Stimulated activated naive CD4-positive, alpha-beta T cell (primary cell): ENCODE measurements around the gene DOCK9.

Experiments used
- DNase-seq, 6 experiments: peaks; one replicate each; lab custom pipeline; 2025; lab: John Stamatoyannopoulos, UW

DOCK9 gene

GRCh38 chr13:98886587-98887230, 91.2 kb downstream of the DOCK9 start:
- no peak for DNase-seq

DNA sequence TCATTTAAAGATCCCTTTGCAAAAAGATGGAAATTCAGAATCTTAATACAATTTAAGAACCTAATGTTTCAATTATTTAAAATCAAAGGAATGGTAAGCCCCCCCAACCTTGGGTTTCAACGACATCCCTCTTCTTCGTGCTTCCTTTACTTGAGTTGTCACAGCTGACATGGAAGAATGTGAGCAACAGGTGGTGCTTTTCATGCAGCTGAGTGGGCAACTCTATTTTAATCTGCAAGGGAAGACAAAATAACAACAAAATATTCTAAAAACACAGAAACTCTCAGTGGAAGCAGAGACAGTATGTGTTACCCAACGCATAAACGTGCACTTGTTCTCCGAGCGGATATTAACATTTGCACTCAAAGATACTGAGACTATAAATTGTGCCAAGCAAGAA, 92.3 kb downstream of the DOCK9 start:
- no peak for DNase-seq

DNA sequence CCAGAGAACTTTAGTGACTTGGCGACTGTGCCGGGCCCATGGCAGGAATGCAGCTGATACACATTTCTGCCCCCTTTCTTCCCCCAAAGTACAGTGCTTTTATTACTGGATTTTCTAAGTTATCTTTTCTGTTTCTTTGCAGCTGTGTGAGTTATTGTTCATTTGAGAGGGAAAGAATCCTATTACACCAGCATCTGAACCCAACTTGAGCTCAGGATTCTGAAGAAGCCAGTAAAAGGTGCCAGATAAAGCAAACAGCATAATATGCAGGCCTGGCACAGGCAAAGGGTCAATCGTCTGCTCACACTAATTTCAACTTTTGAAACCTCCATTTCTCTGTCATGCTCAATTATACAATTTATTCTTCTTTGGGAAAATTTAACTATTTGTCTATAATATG, 93.9 kb downstream of the DOCK9 start:
- DNase-seq, result no peak

DNA sequence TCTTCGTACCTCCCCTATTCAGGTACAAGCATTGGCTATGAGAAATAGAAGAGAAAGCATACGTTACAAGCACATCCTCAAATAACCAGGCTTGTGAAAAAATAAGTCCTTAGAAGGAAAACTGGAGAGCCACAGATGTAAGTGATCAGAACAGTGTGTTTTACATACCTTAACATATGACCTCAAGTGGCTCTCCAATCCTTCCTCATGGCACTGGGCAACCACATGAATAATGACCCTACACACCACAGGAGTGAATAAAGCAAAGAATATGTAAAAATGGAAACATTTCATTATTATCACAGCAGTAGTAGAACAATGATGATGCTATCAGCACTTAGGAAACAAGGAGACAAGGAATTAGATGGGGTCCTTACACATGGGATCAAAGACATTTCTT, 96.5 kb downstream of the DOCK9 start:
- no peak for DNase-seq

DNA sequence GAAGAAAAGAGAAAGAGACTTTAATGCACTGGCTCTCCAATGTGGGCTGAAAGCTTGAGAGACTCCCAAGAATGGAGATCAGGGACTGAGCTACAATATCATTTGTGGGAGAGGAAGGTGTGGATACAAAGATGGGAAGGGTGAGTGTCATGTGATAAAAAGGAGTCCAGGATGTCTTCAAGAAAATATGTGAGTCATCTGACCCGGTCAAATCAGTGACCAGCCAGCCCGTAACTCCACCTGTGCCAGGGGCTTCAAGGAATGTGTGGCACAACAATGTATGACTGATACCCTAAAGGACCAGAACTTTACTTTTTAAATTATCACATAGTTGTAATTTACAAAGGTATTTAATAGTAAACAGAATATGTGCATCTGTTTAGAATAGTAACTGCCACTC, 97.2 kb downstream of the DOCK9 start:
- no peak for DNase-seq

DNA sequence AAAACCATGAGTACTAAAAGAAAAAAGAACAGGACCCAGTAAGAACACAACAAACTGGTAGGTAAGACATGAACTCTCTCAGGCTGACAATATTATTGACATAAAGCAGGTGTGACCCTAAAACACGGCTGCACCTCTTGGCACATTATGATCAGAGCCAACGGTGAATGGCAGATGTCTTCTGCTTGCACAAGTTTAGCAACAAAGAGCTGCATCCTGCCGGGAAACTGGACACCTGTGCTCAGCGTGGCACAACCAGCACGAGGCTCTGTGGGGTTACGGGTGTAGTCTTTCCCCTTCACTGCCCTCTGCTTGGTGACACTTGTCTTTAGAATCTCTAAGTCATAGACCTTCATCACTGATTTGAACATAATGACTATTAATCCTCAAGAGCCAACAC, 97.9 kb downstream of the DOCK9 start:
- no peak for DNase-seq

DNA sequence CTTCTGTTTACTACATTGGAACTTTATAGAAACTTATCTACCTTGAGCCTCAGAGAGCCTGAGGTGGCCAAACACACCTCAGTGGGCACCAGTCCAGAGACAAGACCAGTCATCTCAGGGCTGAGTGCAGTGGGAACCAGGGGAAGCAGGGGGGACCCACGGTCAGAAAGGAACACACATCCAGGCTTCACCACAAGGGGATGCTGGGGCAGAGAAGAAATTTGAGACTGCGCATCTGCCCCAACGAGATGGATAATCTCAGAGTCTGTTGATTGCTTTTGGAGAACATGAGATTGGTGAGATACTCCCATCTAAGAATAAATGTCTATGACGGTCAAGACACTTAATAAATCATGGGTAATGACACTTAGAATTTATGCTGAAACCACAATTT, 98.7 kb downstream of the DOCK9 start:
- DNase-seq, result no peak

GRCh38 chr13:98878486-98879126, 99.3 kb downstream of the DOCK9 start:
- no peak for DNase-seq

DNA sequence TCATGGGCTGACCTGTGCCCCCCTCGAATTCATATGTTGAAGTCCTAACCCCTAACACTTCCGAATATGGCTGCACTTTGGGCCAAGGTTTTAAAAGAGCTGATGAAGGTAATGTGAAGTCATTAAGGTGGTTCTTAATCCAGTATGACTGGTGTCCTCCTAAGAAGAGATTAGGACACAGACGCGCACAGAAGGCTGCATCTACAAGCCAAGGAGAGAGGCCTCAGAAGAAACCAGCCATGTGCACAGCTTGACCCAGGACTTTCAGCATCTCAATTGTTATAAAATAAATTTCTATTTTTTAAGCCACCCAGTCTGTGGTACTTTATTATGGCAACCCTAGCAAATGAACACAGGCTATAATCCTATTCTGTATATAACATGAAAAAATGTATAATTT, 99.9 kb downstream of the DOCK9 start:
- no peak for DNase-seq

DNA sequence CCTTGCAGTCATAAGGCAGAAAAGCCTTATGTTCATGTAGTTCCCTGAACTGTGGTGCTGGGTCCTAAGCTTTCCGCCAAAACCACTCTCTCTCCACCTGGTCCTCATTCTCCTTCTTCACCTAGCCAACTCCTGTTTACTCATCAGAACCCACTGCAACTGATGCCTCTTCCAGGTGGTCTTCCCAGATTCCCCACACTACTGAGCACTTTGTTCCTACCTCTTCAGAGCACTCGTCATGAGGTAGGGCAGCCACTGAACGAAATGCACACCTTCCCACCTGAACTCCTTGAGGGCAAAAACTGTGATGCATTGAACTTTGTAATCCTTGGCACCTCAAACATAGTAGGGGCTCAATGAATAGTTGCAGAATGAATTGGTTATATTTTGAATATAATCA, 100.4 kb downstream of the DOCK9 start:
- no peak for DNase-seq

GRCh38 chr13:98875146-98875729, 102.6 kb downstream of the DOCK9 start:
- DNase-seq, result no peak

GRCh38 chr13:98874029-98874397, 103.9 kb downstream of the DOCK9 start:
- no peak for DNase-seq

DNA sequence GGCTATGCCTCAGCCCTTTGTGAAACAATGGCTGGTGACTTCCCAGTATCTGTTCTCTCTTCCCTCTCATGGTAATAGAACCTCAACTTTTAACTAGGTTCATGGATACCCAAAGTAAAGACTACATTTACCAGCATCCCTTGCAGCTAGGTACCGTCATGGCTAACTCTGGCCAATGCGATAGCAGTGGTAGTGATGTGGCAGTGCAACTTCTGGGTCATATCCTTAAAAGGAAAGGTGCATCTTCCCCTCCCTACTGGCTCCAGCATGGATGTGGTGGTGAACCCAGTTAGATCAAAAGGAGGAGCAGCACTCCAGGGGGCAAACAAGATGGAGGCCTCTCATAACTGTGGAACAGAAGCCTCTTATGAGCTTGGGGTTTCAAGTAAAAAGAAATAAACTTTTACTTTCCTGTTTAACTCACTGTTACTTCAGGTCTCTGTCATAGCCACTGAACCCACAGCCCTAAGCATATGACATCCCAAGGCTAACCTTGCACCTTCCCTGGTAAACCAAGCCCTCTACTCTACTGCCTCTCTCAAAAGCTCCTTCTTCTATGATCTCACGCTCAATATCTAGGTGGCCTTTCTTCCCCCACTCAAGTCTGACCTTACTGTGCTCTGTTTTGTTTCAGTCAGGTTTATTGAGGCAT, 104.4 kb downstream of the DOCK9 start:
- DNase-seq, result no peak

GRCh38 chr13:98871727-98872126, 106.1 kb downstream of the DOCK9 start:
- DNase-seq, result no peak

GRCh38 chr13:98869408-98870090, 108.3 kb downstream of the DOCK9 start:
- no peak for DNase-seq

GRCh38 chr13:98868932-98869331, 108.9 kb downstream of the DOCK9 start:
- no peak for DNase-seq

DNA sequence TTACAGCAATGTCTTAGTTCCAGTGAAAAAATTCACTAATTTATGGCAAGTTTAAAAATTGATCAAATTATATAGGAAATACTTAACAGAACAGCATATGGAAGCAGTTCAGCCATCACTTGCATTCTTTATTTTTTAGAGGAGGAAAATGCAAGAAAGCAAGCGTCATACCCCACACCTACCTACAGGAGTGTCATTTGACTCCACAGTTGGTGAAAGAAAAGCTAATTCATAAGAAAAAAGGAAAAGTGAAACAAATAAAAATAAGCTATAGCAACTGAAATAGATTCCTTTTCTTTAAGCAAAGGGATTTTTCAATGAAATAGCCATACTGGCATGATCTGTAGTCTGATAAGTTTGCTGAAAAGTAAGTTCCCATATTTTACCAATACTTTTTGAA, 111.0 kb downstream of the DOCK9 start:
- DNase-seq, result no peak

DNA sequence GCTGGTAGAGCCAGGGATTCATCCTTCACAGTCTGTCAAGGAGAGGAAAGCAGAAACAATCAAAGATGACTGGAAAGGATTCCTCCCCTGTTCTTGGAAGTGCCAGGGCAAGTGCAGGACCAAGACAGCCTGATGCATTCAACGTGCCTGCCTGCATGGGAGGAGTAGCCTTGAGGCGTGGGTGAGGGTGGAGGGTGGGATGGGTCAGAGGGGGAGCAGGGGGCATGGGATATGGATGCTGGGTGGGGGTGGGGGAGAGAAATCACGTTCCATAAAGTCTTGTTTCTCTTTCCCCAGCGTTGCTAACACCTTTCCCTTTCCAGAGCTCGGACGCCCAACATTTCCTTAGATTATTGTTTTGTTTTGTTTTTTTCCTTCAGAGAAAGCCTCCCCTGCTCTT, 117.4 kb downstream of the DOCK9 start:
- no peak for DNase-seq

GRCh38 chr13:98858191-98858590, 119.7 kb downstream of the DOCK9 start:
- no peak for DNase-seq

GRCh38 chr13:98856983-98857382, 120.9 kb downstream of the DOCK9 start:
- no peak for DNase-seq

GRCh38 chr13:98854448-98854847, 123.4 kb downstream of the DOCK9 start:
- no peak for DNase-seq

DNA sequence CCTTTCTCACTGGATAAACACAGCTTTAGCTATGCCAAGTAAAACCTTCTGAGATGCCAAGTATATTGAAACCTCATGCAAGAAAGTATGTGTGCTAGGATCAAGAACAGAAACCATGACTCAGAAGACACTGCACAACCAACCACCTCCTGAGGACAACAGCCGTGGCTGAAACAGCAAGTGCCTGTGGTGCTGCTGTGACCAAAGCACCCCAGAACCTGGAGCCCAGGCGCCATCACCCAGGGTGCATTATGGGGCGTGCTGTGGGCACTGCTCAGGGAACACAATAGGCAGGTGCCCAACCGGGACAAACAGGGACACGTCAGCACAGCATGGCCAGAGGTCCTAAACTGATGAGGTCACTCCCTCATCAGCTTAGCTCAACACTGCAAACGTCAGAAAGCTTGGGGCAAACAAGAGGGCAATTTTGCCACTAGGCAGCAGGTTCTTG, 124.1 kb downstream of the DOCK9 start:
- no peak for DNase-seq

- no peak for DNase-seq
Observed at GRCh38 chr13:98851276-98851675, 126.6 kb downstream of the DOCK9 start.
